Testis (tissue), 3 donors: Measurements from ENCODE around the gene ZMYM2. TPM values are rescaled to one million over a fixed set of nuclear protein-coding genes. Genes with fewer than 3 reads are reported as not detected.

ENCODE experiments used
- DNase-seq: peaks from one replicate; pipeline ENCODE4 v3.0.0-alpha.2; 2019
- H3K27ac ChIP-seq, 2 donors: fragments of 200-600 bp; sonication (generic); one replicate each; pipeline ENCODE4 v1.5.1; 2019
- H3K27me3 ChIP-seq: fragments of 200-600 bp; sonication (generic); one replicate; pipeline ENCODE4 v1.5.1; 2019
- H3K36me3 ChIP-seq: fragments of 200-600 bp; sonication (generic); one replicate; pipeline ENCODE4 v1.5.1; 2017; ENCODE audit warnings: low read depth; ENCODE audit errors: missing control alignments
- H3K4me1 ChIP-seq: fragments of 200-600 bp; sonication (generic); one replicate; pipeline ENCODE4 v1.5.1; 2019
- H3K4me3 ChIP-seq, 2 donors: fragments of 200-600 bp; sonication (generic); one replicate each; pipeline ENCODE4 v1.5.1; 2017 to 2019
- H3K9me3 ChIP-seq: fragments of 200-600 bp; sonication (generic); one replicate; pipeline ENCODE4 v1.5.1; 2017
- POLR2A ChIP-seq: fragments of 450-650 bp; IDR thresholded peaks from one replicate; pipeline ENCODE4 v1.6.1; 2017; ENCODE audit warnings: antibody characterized with exemption, mild to moderate bottlenecking, moderate library complexity
- WGBS, 2 donors: methylation state at CpG; one replicate each; pipeline ENCODE4 v1.1.5; 2018; 5-methylcytosine and 5-hydroxymethylcytosine counted together
- intact Hi-C: fragments of 100-400 bp; cut with DNase I; formaldehyde crosslinking; loops from one replicate; pipeline ENCODE4 v1.15.1; 2023; ENCODE audit warnings: low total_unique reads
- polyA plus RNA-seq: library from polyadenylated mRNA; stranded (reverse); fragments of 350-450 nt; fragmentation: Illumina TruSeq; extraction: RNeasy Lipid Tissue Mini Kit (QIAGEN cat#74804); gene quantifications from one replicate; pipeline ENCODE4 v1.2.3, GENCODE V29; 2014; ENCODE audit warnings: low read depth, low replicate concordance; ENCODE audit not compliant: insufficient read depth
- total RNA-seq, 2 donors: library from RNA; depleted of rRNA; stranded (reverse); fragments of >200 nt; gene quantifications; one replicate each; pipeline ENCODE4 v1.2.3, GENCODE V29; 2016
- TF ChIP-seq, protein P1 (sequence below), 3 experiments: fragments of 450-650 bp in 2 of 3; fragments of 200-600 bp in 1 of 3; sonication (generic) in 1 of 3; IDR thresholded peaks; one replicate each; pipeline ENCODE4 v1.5.1; 2016 to 2019; ENCODE audit warnings: antibody characterized with exemption in 3 of 3, mild to moderate bottlenecking in 2 of 3, moderate library complexity in 1 of 3

ZMYM2 gene
- total and polyA plus RNA-seq, 3 donors from 2014 or later: 110 to 177 (median 162) TPM

DNA sequence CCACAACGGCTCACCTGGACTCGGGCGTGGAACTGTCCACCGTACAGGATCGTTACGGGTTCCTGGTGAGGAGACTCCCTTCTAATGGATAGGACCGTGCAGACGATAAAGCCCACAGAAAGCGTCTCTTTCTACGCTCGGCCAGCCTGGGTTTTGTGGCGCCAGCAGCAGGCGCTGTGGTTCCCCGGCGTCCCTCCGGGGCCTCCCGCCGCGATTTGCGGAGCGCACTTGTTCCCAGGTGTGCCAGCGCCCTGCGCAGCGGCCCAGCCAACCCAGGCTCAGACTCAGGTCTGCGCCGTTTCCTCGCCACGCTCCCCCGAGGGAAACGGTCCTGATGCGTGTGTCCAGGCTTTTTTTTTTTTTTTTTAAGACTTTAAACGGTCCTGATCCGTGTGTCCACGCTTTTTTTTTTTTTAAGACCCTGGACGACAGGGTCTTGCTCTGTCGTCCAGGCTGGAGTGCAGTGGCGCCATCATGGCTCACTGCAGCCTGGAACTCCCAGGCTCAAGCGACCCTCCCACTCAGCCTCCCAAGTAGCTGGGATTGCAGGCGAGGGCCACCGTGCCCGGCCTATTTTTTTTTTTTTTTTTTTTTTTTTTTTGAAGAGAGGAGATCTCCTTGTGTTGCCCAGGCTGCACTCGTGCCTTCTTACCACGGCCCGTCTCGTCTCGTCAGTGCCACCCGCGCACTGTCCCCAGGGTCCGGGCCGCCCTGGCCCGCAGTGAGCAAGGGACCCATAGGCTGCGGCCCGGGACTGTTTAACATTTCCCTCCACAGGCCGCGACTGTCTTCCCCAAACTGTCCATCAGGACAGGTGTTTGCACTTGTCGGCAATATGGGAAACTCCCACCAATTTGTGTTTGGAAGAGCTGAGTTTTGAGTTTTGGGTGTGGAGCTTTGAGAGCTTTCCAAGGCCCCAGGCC is 178.5 kb downstream of the ZMYM2 start:
- H3K4me3 ChIP-seq: peak overlapping the region in 1 of 2 donors; percentile 46
- no peaks in the 10 kb centered on the region for H3K4me1 ChIP-seq
- H3K27me3 ChIP-seq: no peaks in the 10 kb centered on the region
- H3K9me3 ChIP-seq: no peaks in the 10 kb centered on the region
- no peak for TF ChIP-seq POLR2A
- TF ChIP-seq, protein P1, sequence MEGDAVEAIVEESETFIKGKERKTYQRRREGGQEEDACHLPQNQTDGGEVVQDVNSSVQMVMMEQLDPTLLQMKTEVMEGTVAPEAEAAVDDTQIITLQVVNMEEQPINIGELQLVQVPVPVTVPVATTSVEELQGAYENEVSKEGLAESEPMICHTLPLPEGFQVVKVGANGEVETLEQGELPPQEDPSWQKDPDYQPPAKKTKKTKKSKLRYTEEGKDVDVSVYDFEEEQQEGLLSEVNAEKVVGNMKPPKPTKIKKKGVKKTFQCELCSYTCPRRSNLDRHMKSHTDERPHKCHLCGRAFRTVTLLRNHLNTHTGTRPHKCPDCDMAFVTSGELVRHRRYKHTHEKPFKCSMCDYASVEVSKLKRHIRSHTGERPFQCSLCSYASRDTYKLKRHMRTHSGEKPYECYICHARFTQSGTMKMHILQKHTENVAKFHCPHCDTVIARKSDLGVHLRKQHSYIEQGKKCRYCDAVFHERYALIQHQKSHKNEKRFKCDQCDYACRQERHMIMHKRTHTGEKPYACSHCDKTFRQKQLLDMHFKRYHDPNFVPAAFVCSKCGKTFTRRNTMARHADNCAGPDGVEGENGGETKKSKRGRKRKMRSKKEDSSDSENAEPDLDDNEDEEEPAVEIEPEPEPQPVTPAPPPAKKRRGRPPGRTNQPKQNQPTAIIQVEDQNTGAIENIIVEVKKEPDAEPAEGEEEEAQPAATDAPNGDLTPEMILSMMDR (IDR thresholded peaks at IDR 0.05): no peak
- H3K27ac ChIP-seq: no peak overlapping the region
- 18 to 30% methylated on average over 35 to 52 of the region's 56 CpGs for WGBS, 2 donors
- peak; percentile 62 for DNase-seq
- intact Hi-C loops: no loop called here
- H3K36me3 ChIP-seq: no peaks in the 10 kb centered on the region

DNA sequence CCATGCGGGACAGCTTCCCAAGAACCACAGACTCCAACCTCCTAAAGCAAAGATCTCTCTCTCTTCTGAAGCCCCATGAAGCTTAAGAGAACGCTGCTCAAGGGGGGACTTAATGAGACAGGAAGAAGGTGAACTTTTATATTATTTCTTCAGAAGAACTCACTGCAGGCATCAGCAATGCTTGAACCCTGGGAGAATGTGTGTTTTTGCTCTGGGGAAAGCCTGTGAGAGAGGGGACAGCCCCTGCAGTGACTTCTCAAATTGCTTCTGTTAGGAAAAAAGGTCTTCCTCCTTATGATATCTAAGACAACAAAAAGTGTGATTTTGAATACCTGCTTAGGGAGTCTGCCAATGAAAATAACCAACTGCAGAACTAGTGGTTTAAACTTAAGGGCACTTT is 179.3 kb downstream of the ZMYM2 start:
- Histone ChIP-seq H3K4me3 (no peak overlapping the region), H3K9me3 (no peaks in the 10 kb centered on the region), H3K27ac (no peak overlapping the region), H3K4me1 (no peaks in the 10 kb centered on the region), H3K27me3 (no peaks in the 10 kb centered on the region), H3K36me3 (no peaks in the 10 kb centered on the region)
- intact Hi-C loops: no loop called here
- DNase-seq: no peak
- no peak for TF ChIP-seq POLR2A
- TF ChIP-seq, protein P1 (IDR thresholded peaks at IDR 0.05): no peak
- WGBS, 2 donors: 47 to 65% methylated on average over 2 of the region's 2 CpGs

DNA sequence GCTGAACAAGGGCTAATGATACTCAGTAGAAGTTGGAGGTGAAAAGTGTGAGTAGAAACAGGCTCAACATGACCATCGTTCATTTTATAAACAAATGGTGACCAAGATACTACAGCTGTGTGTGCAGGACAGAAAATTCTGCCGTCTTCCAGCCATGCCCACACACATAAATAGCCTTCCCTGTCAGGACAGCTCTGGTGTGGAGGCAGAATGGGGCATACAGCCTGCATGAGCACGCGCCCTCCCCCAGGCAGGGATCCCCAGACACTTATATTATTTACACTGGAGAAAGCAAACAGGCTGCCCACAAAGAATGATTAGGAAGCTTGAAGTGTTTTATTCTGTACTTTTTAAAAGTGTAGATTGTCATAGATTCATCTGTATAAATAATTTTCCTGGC is 182.0 kb downstream of the ZMYM2 start:
- Histone ChIP-seq H3K27ac (no peak overlapping the region), H3K27me3 (no peaks in the 10 kb centered on the region), H3K4me1 (no peaks in the 10 kb centered on the region), H3K4me3 (no peak overlapping the region), H3K36me3 (no peaks in the 10 kb centered on the region), H3K9me3 (no peaks in the 10 kb centered on the region)
- DNase-seq: no peak
- intact Hi-C loops: no loop called here
- WGBS, 2 donors: 66 to 67% methylated on average over 4 of the region's 4 CpGs
- TF ChIP-seq, protein P1 (IDR thresholded peaks at IDR 0.05): no peak
- no peak for TF ChIP-seq POLR2A

Other genes with a start within 250 kb of the ZMYM2 start
- gene PSPC1, start 175.8 kb upstream of the ZMYM2 start, total RNA-seq: 100 to 1,000 TPM; 129 to 145 TPM
- 92.0 TPM for gene PSPC1, start 175.8 kb upstream of the ZMYM2 start, polyA plus RNA-seq
- 10 to 100 TPM; 29.5 to 37.1 TPM for gene ZMYM5, start 95.1 kb upstream of the ZMYM2 start, total RNA-seq
- 29.4 TPM for gene ZMYM5, start 95.1 kb upstream of the ZMYM2 start, polyA plus RNA-seq
- gene GJA3, start 202.3 kb downstream of the ZMYM2 start, total RNA-seq: 10 to 100 TPM in 1 of 2 donors, 1 to 10 TPM in 1; 5.0 to 10.2 TPM
- 1.7 TPM for gene GJA3, start 202.3 kb downstream of the ZMYM2 start, polyA plus RNA-seq
- 1 to 10 TPM; 2.9 to 3.1 TPM for gene GJB2, start 234.2 kb downstream of the ZMYM2 start, total RNA-seq
- 2.5 TPM for gene GJB2, start 234.2 kb downstream of the ZMYM2 start, polyA plus RNA-seq